Suprapubic skin (tissue), 4 donors: ENCODE data around the gene ABLIM2. TPM values are rescaled to one million over a fixed set of nuclear protein-coding genes. Genes with fewer than 3 reads are reported as not detected.

ENCODE experiments used
- DNase-seq, 2 donors: peaks; one replicate each; pipeline ENCODE4 v3.0.0-alpha.2; 2019; ENCODE audit warnings: low spot score in 2 of 2
- H3K27ac ChIP-seq: fragments of 200-600 bp; sonication (generic); one replicate; pipeline ENCODE4 v1.5.1; 2019
- H3K27me3 ChIP-seq: fragments of 200-600 bp; sonication (generic); one replicate; pipeline ENCODE4 v1.5.1; 2019
- H3K36me3 ChIP-seq: fragments of 200-600 bp; sonication (generic); one replicate; pipeline ENCODE4 v1.5.1; 2019
- H3K4me1 ChIP-seq: fragments of 200-600 bp; sonication (generic); one replicate; pipeline ENCODE4 v1.5.1; 2019
- H3K4me3 ChIP-seq: fragments of 200-600 bp; sonication (generic); one replicate; pipeline ENCODE4 v1.5.1; 2019; ENCODE audit warnings: mild to moderate bottlenecking
- H3K9me3 ChIP-seq: fragments of 200-600 bp; sonication (generic); one replicate; pipeline ENCODE4 v1.5.1; 2019
- CTCF ChIP-seq, 2 donors: fragments of 200-600 bp in 1 of 2; fragments of 450-650 bp in 1 of 2; sonication (generic) in 1 of 2; IDR thresholded peaks; one replicate each; pipeline ENCODE4 v1.5.1; 2016 to 2019; ENCODE audit warnings: antibody characterized with exemption in 2 of 2, mild to moderate bottlenecking in 1 of 2, moderate library complexity in 1 of 2
- EP300 ChIP-seq: sonication (generic); formaldehyde crosslinking; IDR thresholded peaks from one replicate; pipeline ENCODE4 v1.6.1; 2017; ENCODE audit warnings: antibody characterized with exemption
- POLR2A ChIP-seq, 2 donors: fragments of 450-650 bp; IDR thresholded peaks; one replicate each; pipeline ENCODE4 v1.6.1; 2017; ENCODE audit warnings: antibody characterized with exemption in 2 of 2, mild to moderate bottlenecking in 2 of 2, moderate library complexity in 2 of 2
- POLR2AphosphoS5 ChIP-seq, 3 donors: sonication (generic); formaldehyde crosslinking; IDR thresholded peaks; one replicate each; pipeline ENCODE4 v1.6.1; 2017; ENCODE audit warnings: antibody characterized with exemption in 3 of 3
- WGBS: methylation state at CpG from one replicate; pipeline ENCODE4 v1.1.5; 2018; 5-methylcytosine and 5-hydroxymethylcytosine counted together
- total RNA-seq, 4 donors: library from RNA; depleted of rRNA; stranded (reverse); fragments of >200 nt; gene quantifications; one replicate each; pipeline ENCODE4 v1.1.0, GENCODE V29; 2016

ABLIM2 gene
- total RNA-seq, 4 donors from 2014 or later, result 11.2 to 16.9 (median 13.3) TPM

GRCh38 chr4:8204576-8205227 lies 46.1 kb upstream of the ABLIM2 start:
- DNase-seq, result no peak
- TF ChIP-seq CTCF (IDR thresholded peaks at IDR 0.05) (no peak), POLR2A (IDR thresholded peaks at IDR 0.05) (no peak), POLR2AphosphoS5 (IDR thresholded peaks at IDR 0.05) (no peak), EP300 (no peak)
- H3K4me3 ChIP-seq, result no peak overlapping the region
- H3K4me1 ChIP-seq, result peaks cover 40% of the 10 kb centered on the region
- H3K36me3 ChIP-seq, result peaks cover 5% of the 10 kb centered on the region
- H3K27me3 ChIP-seq, result no peaks in the 10 kb centered on the region
- no peaks in the 10 kb centered on the region for H3K9me3 ChIP-seq
- WGBS, result 94% methylated on average over 30 of the region's 31 CpGs
- no peak overlapping the region for H3K27ac ChIP-seq

- Histone ChIP-seq H3K36me3 (peaks cover 5% of the 10 kb centered on the region), H3K9me3 (no peaks in the 10 kb centered on the region), H3K4me1 (peaks cover 49% of the 10 kb centered on the region), H3K4me3 (no peak overlapping the region), H3K27ac (no peak overlapping the region), H3K27me3 (no peaks in the 10 kb centered on the region)
- DNase-seq, result no peak
- 83% methylated on average over 1 of the region's 10 CpGs for WGBS
- no peak for TF ChIP-seq POLR2AphosphoS5 (IDR thresholded peaks at IDR 0.05)
These were observed 45.2 kb upstream of the ABLIM2 start for GRCh38 chr4:8203817-8204216.

DNA sequence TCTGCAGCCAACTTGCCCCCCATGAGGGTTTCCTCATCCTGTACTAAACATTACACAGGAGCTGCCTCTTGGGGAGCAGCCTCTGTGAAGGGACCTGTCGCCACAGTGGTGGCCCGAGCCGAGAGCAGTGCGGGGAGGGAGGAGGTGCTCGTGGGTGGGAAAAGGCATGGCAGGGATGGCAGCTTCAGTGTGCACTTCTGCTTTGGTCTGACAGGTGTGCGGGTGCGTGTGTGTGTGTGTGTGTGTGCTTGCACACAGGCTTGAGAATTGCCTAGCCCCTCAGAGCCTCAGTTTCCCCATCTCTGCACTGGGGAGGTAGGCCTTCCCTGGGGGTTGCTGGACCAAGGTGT lies 44.4 kb upstream of the ABLIM2 start:
- no peaks in the 10 kb centered on the region for H3K9me3 ChIP-seq
- peaks cover 4% of the 10 kb centered on the region for H3K36me3 ChIP-seq
- H3K4me1 ChIP-seq, result peaks cover 57% of the 10 kb centered on the region
- no peaks in the 10 kb centered on the region for H3K27me3 ChIP-seq
- WGBS, result 89% methylated on average over 6 of the region's 7 CpGs
- no peak for DNase-seq
- TF ChIP-seq POLR2AphosphoS5 (IDR thresholded peaks at IDR 0.05), result no peak
- no peak for TF ChIP-seq POLR2A (IDR thresholded peaks at IDR 0.05)
- H3K27ac ChIP-seq, result no peak overlapping the region
- H3K4me3 ChIP-seq, result no peak overlapping the region

DNA sequence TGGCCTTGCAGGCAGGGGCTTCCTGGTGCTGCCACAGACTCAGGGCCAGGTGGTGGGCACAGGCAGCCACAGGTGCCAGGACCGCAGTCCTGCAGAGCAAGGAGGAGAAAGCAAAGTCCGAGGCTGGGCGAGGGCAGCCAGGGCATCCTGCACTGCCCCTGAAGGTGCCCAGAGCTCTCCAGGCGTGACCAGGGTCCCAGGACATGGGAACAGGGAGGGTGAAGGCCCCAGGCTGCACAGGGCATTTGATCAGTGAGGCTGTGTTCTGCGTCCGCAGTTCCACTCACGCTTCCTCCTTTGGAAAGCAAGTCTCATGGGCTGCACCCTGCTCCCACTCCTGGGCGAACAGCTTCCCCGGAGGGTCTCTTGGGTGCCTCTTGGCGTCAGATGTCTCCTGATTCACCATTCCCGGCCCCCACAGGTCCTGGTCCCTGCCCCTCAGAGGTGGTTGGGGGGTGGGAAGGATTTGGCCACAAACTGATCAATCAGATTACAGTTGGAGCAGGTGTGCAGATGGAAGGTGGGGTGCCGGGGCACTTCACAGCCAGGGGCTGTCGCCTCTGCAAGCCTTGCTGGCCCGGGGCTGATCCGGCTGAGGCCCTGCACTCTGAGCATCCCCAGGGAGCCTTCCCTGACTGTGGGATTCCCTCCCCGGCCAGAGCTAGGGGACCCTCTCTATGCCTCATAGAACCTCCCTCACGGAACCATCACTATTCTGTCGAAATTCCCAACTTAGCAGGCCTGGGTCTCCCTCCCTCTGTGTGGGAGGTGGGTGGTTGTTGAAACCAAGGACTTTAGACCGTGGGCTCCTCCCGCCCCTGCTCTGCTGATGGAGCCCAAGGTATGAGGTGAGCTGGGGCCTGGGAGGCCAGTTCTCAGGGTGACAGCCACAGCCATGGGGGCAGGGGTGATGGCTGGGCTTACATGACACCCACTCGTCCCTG lies 43.8 kb upstream of the ABLIM2 start:
- 81% methylated on average over 14 of the region's 21 CpGs for WGBS
- DNase-seq, result no peak
- no peak overlapping the region for H3K27ac ChIP-seq
- H3K36me3 ChIP-seq, result no peaks in the 10 kb centered on the region
- peaks cover 61% of the 10 kb centered on the region for H3K4me1 ChIP-seq
- H3K9me3 ChIP-seq, result no peaks in the 10 kb centered on the region
- no peaks in the 10 kb centered on the region for H3K27me3 ChIP-seq
- TF ChIP-seq EP300 (no peak), POLR2AphosphoS5 (IDR thresholded peaks at IDR 0.05) (no peak), CTCF (IDR thresholded peaks at IDR 0.05) (no peak), POLR2A (IDR thresholded peaks at IDR 0.05) (no peak)
- peak overlapping the region; percentile 48 for H3K4me3 ChIP-seq

DNA sequence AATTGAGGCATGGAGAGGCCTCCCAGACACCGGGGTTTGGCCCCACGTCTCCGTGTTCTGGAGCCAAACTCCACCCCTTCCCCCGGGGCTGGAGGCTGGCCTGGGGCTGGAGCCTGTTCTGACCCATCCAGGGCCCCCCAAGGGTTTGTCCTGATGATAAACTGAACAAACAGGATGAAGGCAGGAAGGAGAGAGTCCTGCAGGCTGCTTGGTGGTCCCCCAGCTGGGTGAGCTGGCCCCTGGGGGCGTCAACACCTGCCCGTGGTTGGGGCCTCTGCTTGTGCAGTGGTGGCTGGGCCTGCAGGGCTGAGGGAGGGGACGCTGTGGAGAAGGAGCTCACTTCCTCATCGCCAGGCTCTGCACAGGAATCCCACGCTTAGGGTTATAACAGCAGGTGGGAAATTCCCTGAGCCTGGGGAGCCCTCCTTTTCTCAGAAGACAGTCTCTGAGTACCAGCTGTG lies 42.7 kb upstream of the ABLIM2 start:
- TF ChIP-seq POLR2A (IDR thresholded peaks at IDR 0.05), result no peak
- TF ChIP-seq EP300, result no peak
- TF ChIP-seq POLR2AphosphoS5 (IDR thresholded peaks at IDR 0.05), result no peak
- TF ChIP-seq CTCF (IDR thresholded peaks at IDR 0.05), result no peak
- DNase-seq, result no peak
- no peaks in the 10 kb centered on the region for H3K9me3 ChIP-seq
- WGBS, result 43% methylated on average over 9 of the region's 9 CpGs
- no peaks in the 10 kb centered on the region for H3K27me3 ChIP-seq
- H3K4me3 ChIP-seq, result peak overlapping the region; percentile 48
- peaks cover 60% of the 10 kb centered on the region for H3K4me1 ChIP-seq
- H3K27ac ChIP-seq, result peak overlapping the region; percentile 0
- no peaks in the 10 kb centered on the region for H3K36me3 ChIP-seq
